GM23338 (cell line): ENCODE results near the gene CDKN2AIPNL. TPM values are rescaled to one million over a fixed set of nuclear protein-coding genes. Genes with fewer than 3 reads are reported as not detected.

ENCODE experiments used
- ATAC-seq: fragments of 200-7000 bp; cut with Tn5 transposase; 3 replicates; pipeline ENCODE4 v1.9.1; 2020
- DNase-seq: peaks from one replicate; pipeline ENCODE4 v3.0.0-alpha.2; 2015; ENCODE audit warnings: low spot score
- H2AFZ ChIP-seq: fragments of 200-600 bp; sonication (generic); 2 replicates; pipeline ENCODE4 v1.8.0; 2016; ENCODE audit warnings: antibody characterized with exemption, mild to moderate bottlenecking, moderate library complexity
- H3F3A ChIP-seq: fragments of 200-600 bp; sonication (generic); replicated peaks from 2 replicates; pipeline ENCODE4 v1.8.0; 2017; ENCODE audit warnings: antibody characterized with exemption, mixed run types, low read depth
- H3K27ac ChIP-seq: fragments of 200-600 bp; sonication (generic); 2 replicates; pipeline ENCODE4 v1.6.1; 2016; ENCODE audit warnings: low read depth
- H3K27me3 ChIP-seq: fragments of 200-600 bp; sonication (generic); 2 replicates; pipeline ENCODE4 v1.8.0; 2016; ENCODE audit warnings: mild to moderate bottlenecking, mixed run types, moderate library complexity; ENCODE audit not compliant: insufficient read depth
- H3K36me3 ChIP-seq: fragments of 200-600 bp; sonication (generic); 2 replicates; pipeline ENCODE4 v1.8.0; 2016; ENCODE audit warnings: mild to moderate bottlenecking; ENCODE audit not compliant: insufficient read depth
- H3K4me1 ChIP-seq: fragments of 200-600 bp; sonication (generic); 2 replicates; pipeline ENCODE4 v1.8.0; 2016; ENCODE audit warnings: mild to moderate bottlenecking, moderate library complexity; ENCODE audit not compliant: insufficient read depth
- H3K4me2 ChIP-seq: fragments of 200-600 bp; sonication (generic); 2 replicates; pipeline ENCODE4 v1.7.1; 2017; ENCODE audit warnings: mixed run types
- H3K4me3 ChIP-seq: fragments of 200-600 bp; sonication (generic); 2 replicates; pipeline ENCODE4 v1.6.1; 2016; ENCODE audit warnings: mixed run types
- H3K79me2 ChIP-seq: fragments of 200-600 bp; sonication (generic); replicated peaks from 2 replicates; pipeline ENCODE4 v1.8.0; 2017; ENCODE audit warnings: mild to moderate bottlenecking; ENCODE audit not compliant: insufficient read depth
- H3K9me2 ChIP-seq: fragments of 200-600 bp; sonication (generic); 2 replicates; pipeline ENCODE4 v1.8.0; 2017; ENCODE audit not compliant: insufficient read depth
- H4K20me1 ChIP-seq: fragments of 200-600 bp; sonication (generic); replicated peaks from 2 replicates; pipeline ENCODE4 v1.8.0; 2017; ENCODE audit warnings: mild to moderate bottlenecking; ENCODE audit not compliant: insufficient read depth
- H3K27ac Mint-ChIP-seq: 2 replicates; pipeline ENCODE4 v1.8.0; 2020; ENCODE audit warnings: inconsistent platforms, mild to moderate bottlenecking, moderate library complexity, mixed read lengths
- H3K27me3 Mint-ChIP-seq: 3 replicates; pipeline ENCODE4 v1.8.0; 2022; ENCODE audit warnings: low read depth, mild to moderate bottlenecking, moderate library complexity, mixed read lengths, inconsistent platforms; ENCODE audit not compliant: insufficient read depth, poor library complexity
- H3K36me3 Mint-ChIP-seq: 3 replicates; pipeline ENCODE4 v1.8.0; 2021; ENCODE audit warnings: low read depth, mild to moderate bottlenecking, inconsistent platforms, moderate library complexity, mixed read lengths
- H3K4me1 Mint-ChIP-seq: 3 replicates; pipeline ENCODE4 v1.8.0; 2020; ENCODE audit warnings: mild to moderate bottlenecking, inconsistent platforms, mixed read lengths
- H3K4me3 Mint-ChIP-seq: 3 replicates; pipeline ENCODE4 v1.8.0; 2021; ENCODE audit warnings: moderate library complexity, mild to moderate bottlenecking, inconsistent platforms, mixed read lengths
- H3K9me3 Mint-ChIP-seq: 3 replicates; pipeline ENCODE4 v1.8.0; 2020; ENCODE audit warnings: moderate library complexity, mild to moderate bottlenecking, inconsistent platforms, mixed read lengths
- EZH2 ChIP-seq: fragments of 200-600 bp; sonication (generic); IDR thresholded peaks from one replicate; pipeline ENCODE4 v1.8.0; 2017; ENCODE audit warnings: antibody characterized with exemption, mild to moderate bottlenecking, low read depth; ENCODE audit not compliant: unreplicated experiment
- STAT1 ChIP-seq: IDR thresholded peaks from one replicate; pipeline ENCODE4 v1.6.1; 2016; ENCODE audit warnings: antibody characterized with exemption; ENCODE audit not compliant: unreplicated experiment
- ZNF114 ChIP-seq: fragments of 250-450 bp; sonication (Bioruptor Pico); IDR thresholded peaks from 2 replicates; pipeline ENCODE4 v1.5.0; 2020; ENCODE audit warnings: mild to moderate bottlenecking, moderate library complexity
- polyA plus RNA-seq: library from polyadenylated mRNA; unstranded; fragments of >200 nt; fragmentation: Nextera tagmentation; extraction: Ambion mirVana; gene quantifications from 2 replicates; pipeline ENCODE4 v1.2.1, GENCODE V29; 2016
- total RNA-seq: library from RNA; depleted of rRNA; stranded (reverse); fragments of >200 nt; shearing (Covaris generic); gene quantifications from 2 replicates; pipeline ENCODE4 v1.2.3, GENCODE V29; 2014
- TF ChIP-seq, protein P1 (sequence below): fragments of 250-450 bp; sonication (Bioruptor Pico); IDR thresholded peaks from 2 replicates; pipeline ENCODE4 v1.5.0; 2020; ENCODE audit warnings: mild to moderate bottlenecking, moderate library complexity
- TF ChIP-seq, protein P2 (sequence below), 2 experiments: fragments of 200-600 bp in 1 of 2; sonication (generic) in 1 of 2; conservative IDR thresholded peaks; 2 replicates each; pipeline versions ENCODE4 v1.5.1 to v1.6.1; 2016 to 2017; ENCODE audit warnings: antibody characterized with exemption in 2 of 2, low read depth in 2 of 2, mild to moderate bottlenecking in 2 of 2, moderate library complexity in 1 of 2

Gene CDKN2AIPNL
- total and polyA plus RNA-seq, 2 experiments from 2014 or later, result 53.5 to 79.5 TPM

DNA sequence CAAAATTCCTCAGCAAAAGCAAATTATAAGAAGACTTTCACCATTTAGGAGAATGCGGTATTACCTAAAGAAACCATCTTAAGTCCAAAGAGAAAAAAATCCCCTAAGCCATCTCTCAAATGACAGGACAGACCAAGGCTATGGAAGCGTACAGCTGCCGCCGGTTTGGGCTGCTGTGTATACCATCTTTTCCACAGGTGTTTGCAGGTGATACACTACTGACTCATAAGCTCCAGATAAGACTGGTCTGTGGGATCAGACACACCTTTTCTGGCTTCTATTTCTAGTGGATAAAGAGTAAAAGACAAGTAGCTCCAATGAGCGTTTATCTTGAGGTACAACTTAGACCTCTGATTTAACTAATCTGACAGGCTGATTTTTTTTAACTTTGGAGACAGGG, 7.7 kb downstream of the CDKN2AIPNL start:
- Mint-ChIP-seq H3K27me3 (peaks cover 11% of the 10 kb centered on the region), H3K4me3 (no peak overlapping the region), H3K27ac (no peak overlapping the region), H3K9me3 (no peaks in the 10 kb centered on the region; the same call in 2 of the 3 replicates), H3K4me1 (no peaks in the 10 kb centered on the region), H3K36me3 (peaks cover 37% of the 10 kb centered on the region)
- Histone ChIP-seq H3K36me3 (0 out of 2 replicates have a peak, but pooled peaks cover under 1% of the 10 kb centered on the region), H3K79me2 (peaks cover 23% of the 10 kb centered on the region), H3K4me1 (no peaks in the 10 kb centered on the region), H3K4me2 (no peak overlapping the region), H4K20me1 (no peaks in the 10 kb centered on the region), H3K27me3 (no peaks in the 10 kb centered on the region), H3F3A (0 out of 2 replicates have a peak, but pooled peaks cover 10% of the 10 kb centered on the region), H3K27ac (0 out of 2 replicates have a peak overlapping the region, but pooled peaks have one; percentile 39), H3K4me3 (no peak overlapping the region), H3K9me2 (no peaks in the 10 kb centered on the region), H2AFZ (no peak overlapping the region)
- TF ChIP-seq STAT1, result no peak
- no peak for DNase-seq
- no peak for ATAC-seq

DNA sequence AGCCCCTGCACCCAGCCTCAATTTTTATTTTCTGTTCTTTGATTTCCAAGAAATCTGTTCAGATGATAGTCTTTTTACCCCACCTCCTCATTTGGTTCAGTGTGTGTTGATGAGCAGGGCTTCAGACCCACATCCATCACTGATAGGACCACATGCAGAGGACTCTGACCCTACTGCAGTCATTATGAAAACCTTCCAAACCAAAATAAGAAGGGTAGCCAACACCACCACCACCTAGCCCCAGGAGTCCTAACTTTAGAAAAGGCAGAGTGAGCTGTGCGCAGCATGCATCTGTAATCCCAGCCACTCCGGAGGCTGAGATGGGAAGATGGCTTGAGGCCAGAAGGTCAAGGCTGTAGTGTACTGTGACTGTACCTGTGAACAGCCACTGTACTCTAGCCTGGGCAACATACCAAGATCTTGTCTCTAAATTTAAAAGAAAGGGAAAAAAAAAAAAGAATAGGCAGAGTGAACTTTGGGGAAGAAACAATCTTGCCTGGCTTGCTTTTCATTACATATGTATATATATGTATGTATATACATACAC, 13.0 kb downstream of the CDKN2AIPNL start:
- Histone ChIP-seq H3K9me2 (no peaks in the 10 kb centered on the region), H3K4me1 (no peaks in the 10 kb centered on the region), H3K4me3 (no peak overlapping the region), H4K20me1 (peaks cover 5% of the 10 kb centered on the region), H3K79me2 (no peaks in the 10 kb centered on the region), H3K27me3 (no peaks in the 10 kb centered on the region), H3K27ac (no peak overlapping the region), H3F3A (0 out of 2 replicates have a peak, but pooled peaks cover 7% of the 10 kb centered on the region), H3K4me2 (no peak overlapping the region), H2AFZ (no peak overlapping the region), H3K36me3 (peaks cover 4% of the 10 kb centered on the region; the same call in 1 of the 2 replicates)
- Mint-ChIP-seq H3K9me3 (no peaks in the 10 kb centered on the region), H3K36me3 (peaks cover 21% of the 10 kb centered on the region; the same call in 2 of the 3 replicates), H3K4me3 (no peak overlapping the region), H3K4me1 (peaks cover under 1% of the 10 kb centered on the region; the same call in 1 of the 3 replicates), H3K27ac (no peak overlapping the region), H3K27me3 (peaks cover 2% of the 10 kb centered on the region)
- no peak for ATAC-seq
- TF ChIP-seq, protein P1, sequence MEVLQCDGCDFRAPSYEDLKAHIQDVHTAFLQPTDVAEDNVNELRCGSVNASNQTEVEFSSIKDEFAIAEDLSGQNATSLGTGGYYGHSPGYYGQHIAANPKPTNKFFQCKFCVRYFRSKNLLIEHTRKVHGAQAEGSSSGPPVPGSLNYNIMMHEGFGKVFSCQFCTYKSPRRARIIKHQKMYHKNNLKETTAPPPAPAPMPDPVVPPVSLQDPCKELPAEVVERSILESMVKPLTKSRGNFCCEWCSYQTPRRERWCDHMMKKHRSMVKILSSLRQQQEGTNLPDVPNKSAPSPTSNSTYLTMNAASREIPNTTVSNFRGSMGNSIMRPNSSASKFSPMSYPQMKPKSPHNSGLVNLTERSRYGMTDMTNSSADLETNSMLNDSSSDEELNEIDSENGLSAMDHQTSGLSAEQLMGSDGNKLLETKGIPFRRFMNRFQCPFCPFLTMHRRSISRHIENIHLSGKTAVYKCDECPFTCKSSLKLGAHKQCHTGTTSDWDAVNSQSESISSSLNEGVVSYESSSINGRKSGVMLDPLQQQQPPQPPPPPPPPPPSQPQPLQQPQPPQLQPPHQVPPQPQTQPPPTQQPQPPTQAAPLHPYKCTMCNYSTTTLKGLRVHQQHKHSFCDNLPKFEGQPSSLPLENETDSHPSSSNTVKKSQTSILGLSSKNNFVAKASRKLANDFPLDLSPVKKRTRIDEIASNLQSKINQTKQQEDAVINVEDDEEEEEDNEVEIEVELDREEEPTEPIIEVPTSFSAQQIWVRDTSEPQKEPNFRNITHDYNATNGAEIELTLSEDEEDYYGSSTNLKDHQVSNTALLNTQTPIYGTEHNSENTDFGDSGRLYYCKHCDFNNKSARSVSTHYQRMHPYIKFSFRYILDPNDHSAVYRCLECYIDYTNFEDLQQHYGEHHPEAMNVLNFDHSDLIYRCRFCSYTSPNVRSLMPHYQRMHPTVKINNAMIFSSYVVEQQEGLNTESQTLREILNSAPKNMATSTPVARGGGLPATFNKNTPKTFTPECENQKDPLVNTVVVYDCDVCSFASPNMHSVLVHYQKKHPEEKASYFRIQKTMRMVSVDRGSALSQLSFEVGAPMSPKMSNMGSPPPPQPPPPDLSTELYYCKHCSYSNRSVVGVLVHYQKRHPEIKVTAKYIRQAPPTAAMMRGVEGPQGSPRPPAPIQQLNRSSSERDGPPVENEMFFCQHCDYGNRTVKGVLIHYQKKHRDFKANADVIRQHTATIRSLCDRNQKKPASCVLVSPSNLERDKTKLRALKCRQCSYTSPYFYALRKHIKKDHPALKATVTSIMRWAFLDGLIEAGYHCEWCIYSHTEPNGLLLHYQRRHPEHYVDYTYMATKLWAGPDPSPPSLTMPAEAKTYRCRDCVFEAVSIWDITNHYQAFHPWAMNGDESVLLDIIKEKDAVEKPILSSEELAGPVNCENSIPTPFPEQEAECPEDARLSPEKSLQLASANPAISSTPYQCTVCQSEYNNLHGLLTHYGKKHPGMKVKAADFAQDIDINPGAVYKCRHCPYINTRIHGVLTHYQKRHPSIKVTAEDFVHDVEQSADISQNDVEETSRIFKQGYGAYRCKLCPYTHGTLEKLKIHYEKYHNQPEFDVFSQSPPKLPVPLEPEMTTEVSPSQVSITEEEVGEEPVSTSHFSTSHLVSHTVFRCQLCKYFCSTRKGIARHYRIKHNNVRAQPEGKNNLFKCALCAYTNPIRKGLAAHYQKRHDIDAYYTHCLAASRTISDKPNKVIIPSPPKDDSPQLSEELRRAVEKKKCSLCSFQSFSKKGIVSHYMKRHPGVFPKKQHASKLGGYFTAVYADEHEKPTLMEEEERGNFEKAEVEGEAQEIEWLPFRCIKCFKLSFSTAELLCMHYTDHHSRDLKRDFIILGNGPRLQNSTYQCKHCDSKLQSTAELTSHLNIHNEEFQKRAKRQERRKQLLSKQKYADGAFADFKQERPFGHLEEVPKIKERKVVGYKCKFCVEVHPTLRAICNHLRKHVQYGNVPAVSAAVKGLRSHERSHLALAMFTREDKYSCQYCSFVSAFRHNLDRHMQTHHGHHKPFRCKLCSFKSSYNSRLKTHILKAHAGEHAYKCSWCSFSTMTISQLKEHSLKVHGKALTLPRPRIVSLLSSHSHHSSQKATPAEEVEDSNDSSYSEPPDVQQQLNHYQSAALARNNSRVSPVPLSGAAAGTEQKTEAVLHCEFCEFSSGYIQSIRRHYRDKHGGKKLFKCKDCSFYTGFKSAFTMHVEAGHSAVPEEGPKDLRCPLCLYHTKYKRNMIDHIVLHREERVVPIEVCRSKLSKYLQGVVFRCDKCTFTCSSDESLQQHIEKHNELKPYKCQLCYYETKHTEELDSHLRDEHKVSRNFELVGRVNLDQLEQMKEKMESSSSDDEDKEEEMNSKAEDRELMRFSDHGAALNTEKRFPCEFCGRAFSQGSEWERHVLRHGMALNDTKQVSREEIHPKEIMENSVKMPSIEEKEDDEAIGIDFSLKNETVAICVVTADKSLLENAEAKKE (CRISPR knock-in tag), result no peak
- no peak for TF ChIP-seq EZH2
- TF ChIP-seq, protein P2, sequence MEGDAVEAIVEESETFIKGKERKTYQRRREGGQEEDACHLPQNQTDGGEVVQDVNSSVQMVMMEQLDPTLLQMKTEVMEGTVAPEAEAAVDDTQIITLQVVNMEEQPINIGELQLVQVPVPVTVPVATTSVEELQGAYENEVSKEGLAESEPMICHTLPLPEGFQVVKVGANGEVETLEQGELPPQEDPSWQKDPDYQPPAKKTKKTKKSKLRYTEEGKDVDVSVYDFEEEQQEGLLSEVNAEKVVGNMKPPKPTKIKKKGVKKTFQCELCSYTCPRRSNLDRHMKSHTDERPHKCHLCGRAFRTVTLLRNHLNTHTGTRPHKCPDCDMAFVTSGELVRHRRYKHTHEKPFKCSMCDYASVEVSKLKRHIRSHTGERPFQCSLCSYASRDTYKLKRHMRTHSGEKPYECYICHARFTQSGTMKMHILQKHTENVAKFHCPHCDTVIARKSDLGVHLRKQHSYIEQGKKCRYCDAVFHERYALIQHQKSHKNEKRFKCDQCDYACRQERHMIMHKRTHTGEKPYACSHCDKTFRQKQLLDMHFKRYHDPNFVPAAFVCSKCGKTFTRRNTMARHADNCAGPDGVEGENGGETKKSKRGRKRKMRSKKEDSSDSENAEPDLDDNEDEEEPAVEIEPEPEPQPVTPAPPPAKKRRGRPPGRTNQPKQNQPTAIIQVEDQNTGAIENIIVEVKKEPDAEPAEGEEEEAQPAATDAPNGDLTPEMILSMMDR (conservative IDR thresholded peaks at IDR 0.05; ENCODE audit: low read depth in 2 of 2), result no peak
- TF ChIP-seq ZNF114 (CRISPR knock-in tag), result no peak
- DNase-seq, result no peak
